HFF-Myc (cell line): ENCODE data around the gene TCTN1.

Experiments used
- DNase-seq: peaks from one replicate; pipeline ENCODE4 v3.0.0-alpha.2; 2011; ENCODE audit warnings: low read depth; ENCODE audit errors: extremely low read depth
- H3K4me3 ChIP-seq: replicated peaks from 2 replicates; pipeline ENCODE4 v1.5.1; 2011; ENCODE audit warnings: low read depth, mild to moderate bottlenecking, control low read depth, low read length
- CTCF ChIP-seq: IDR thresholded peaks from 2 replicates; pipeline ENCODE4 v1.5.1; 2012; ENCODE audit warnings: mild to moderate bottlenecking, low read depth, low read length, control low read depth; ENCODE audit errors: missing control alignments

The TCTN1 gene

GRCh38 chr12:110668480-110669192 lies 54.7 kb downstream of the TCTN1 start:
- no peak for TF ChIP-seq CTCF
- H3K4me3 ChIP-seq = no peak overlapping the region
- DNase-seq = no peak

GRCh38 chr12:110669193-110669502 lies 55.2 kb downstream of the TCTN1 start:
- TF ChIP-seq CTCF = no peak
- no peak for DNase-seq

GRCh38 chr12:110670161-110670701 lies 56.3 kb downstream of the TCTN1 start:
- no peak for TF ChIP-seq CTCF
- DNase-seq = no peak
- no peak overlapping the region for H3K4me3 ChIP-seq

More at GRCh38 chr12:110669193-110669502, 55.2 kb downstream of the TCTN1 start:
- H3K4me3 ChIP-seq = no peak overlapping the region

- TF ChIP-seq CTCF = no peak
- H3K4me3 ChIP-seq = no peak overlapping the region
- DNase-seq = no peak
Measured at GRCh38 chr12:110676171-110676570, 62.2 kb downstream of the TCTN1 start.

GRCh38 chr12:110677206-110677911 lies 63.4 kb downstream of the TCTN1 start:
- no peak for DNase-seq
- H3K4me3 ChIP-seq = no peak overlapping the region
- TF ChIP-seq CTCF = no peak

- no peak overlapping the region for H3K4me3 ChIP-seq
- no peak for DNase-seq
- no peak for TF ChIP-seq CTCF
Measured at GRCh38 chr12:110677982-110678381, 64.1 kb downstream of the TCTN1 start.
